ENCODE data around the gene SBK2.

DNA sequence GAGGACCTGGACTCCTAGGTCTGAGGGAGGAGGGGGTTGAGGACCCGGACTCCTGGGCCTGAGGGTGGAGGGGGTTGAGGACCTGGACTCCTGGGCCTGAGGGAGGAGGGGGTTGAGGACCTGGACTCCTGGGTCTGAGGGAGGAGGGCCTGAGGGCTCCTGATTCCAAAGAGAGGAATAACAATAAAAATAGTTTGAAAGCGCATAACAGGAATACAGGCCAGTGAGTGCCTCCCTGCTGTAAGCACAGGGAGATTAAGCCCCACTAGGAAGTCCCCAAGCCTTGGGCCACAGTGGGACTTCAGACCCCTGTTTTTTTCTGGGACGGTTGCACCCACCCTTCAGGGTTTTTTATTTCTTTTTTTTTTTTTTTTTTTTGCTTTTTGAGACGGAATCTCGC is 1.2 kb upstream of the SBK2 start:
- no peak for TF ChIP-seq EZH2 (IDR thresholded peaks at IDR 0.05; ENCODE audit: low read length, unreplicated experiment)
- TF ChIP-seq, protein P1, sequence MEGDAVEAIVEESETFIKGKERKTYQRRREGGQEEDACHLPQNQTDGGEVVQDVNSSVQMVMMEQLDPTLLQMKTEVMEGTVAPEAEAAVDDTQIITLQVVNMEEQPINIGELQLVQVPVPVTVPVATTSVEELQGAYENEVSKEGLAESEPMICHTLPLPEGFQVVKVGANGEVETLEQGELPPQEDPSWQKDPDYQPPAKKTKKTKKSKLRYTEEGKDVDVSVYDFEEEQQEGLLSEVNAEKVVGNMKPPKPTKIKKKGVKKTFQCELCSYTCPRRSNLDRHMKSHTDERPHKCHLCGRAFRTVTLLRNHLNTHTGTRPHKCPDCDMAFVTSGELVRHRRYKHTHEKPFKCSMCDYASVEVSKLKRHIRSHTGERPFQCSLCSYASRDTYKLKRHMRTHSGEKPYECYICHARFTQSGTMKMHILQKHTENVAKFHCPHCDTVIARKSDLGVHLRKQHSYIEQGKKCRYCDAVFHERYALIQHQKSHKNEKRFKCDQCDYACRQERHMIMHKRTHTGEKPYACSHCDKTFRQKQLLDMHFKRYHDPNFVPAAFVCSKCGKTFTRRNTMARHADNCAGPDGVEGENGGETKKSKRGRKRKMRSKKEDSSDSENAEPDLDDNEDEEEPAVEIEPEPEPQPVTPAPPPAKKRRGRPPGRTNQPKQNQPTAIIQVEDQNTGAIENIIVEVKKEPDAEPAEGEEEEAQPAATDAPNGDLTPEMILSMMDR (conservative IDR thresholded peaks at IDR 0.05; ENCODE audit: low read depth, low read length): no peak
